Thyroid gland (tissue), 4 donors: ENCODE data around the gene GUK1.

Experiments
- CTCF ChIP-seq, 6 experiments: fragments of 200-600 bp in 3 of 6; fragments of 450-650 bp in 3 of 6; sonication (generic) in 3 of 6; IDR thresholded peaks; one replicate each; pipeline ENCODE4 v1.5.1; 2016 to 2019; ENCODE audit warnings: antibody characterized with exemption in 6 of 6, mild to moderate bottlenecking in 2 of 6, inconsistent platforms in 1 of 6, moderate library complexity in 1 of 6
- POLR2A ChIP-seq, 2 donors: fragments of 450-650 bp; IDR thresholded peaks; one replicate each; pipeline ENCODE4 v1.6.1; 2017; ENCODE audit warnings: antibody characterized with exemption in 2 of 2, mild to moderate bottlenecking in 2 of 2, moderate library complexity in 1 of 2

- no peak for TF ChIP-seq POLR2A (IDR thresholded peaks at IDR 0.05)
- TF ChIP-seq CTCF (IDR thresholded peaks at IDR 0.05) = no peak
These were observed 30.6 kb downstream of the GUK1 start for GRCh38 chr1:228170666-228171065.
